HepG2 (cell line): ENCODE results near the gene LDAH. TPM values are rescaled to one million over a fixed set of nuclear protein-coding genes. Genes with fewer than 3 reads are reported as not detected.

Source experiments
- ATF1 ChIP-seq: IDR thresholded peaks from 2 replicates; pipeline ENCODE4 v1.6.1; 2016; ENCODE audit warnings: mild to moderate bottlenecking, control low read depth
- GZF1 ChIP-seq: sonication (generic); formaldehyde crosslinking; IDR thresholded peaks from 2 replicates; pipeline ENCODE4 v1.5.1; 2020; ENCODE audit warnings: mild to moderate bottlenecking, missing genetic modification reagents
- KDM5A ChIP-seq: fragments of 200-600 bp; sonication (generic); IDR thresholded peaks from 2 replicates; pipeline ENCODE4 v1.7.0; 2018; ENCODE audit warnings: antibody characterized with exemption, mild to moderate bottlenecking, low read length, borderline replicate concordance
- MATR3 ChIP-seq: sonication (generic); formaldehyde crosslinking; IDR thresholded peaks from 2 replicates; pipeline ENCODE4 v1.4.0; 2020; ENCODE audit warnings: missing genetic modification reagents
- MTA1 ChIP-seq: sonication (generic); formaldehyde crosslinking; IDR thresholded peaks from 2 replicates; pipeline ENCODE4 v1.4.0; 2020; ENCODE audit warnings: missing genetic modification reagents, mild to moderate bottlenecking, borderline replicate concordance
- NR2F1 ChIP-seq, 2 experiments: fragments of 450-650 bp in 1 of 2; formaldehyde crosslinking in 1 of 2; IDR thresholded peaks; 2 replicates each; pipeline versions ENCODE4 v1.5.0 to v1.6.1; 2016 to 2020; ENCODE audit warnings: mild to moderate bottlenecking in 1 of 2, missing compliant biosample characterization in 1 of 2, missing genetic modification reagents in 1 of 2, moderate library complexity in 1 of 2
- RARA ChIP-seq: IDR thresholded peaks from 2 replicates; pipeline ENCODE4 v1.6.1; 2016; ENCODE audit warnings: missing genetic modification reagents, missing compliant biosample characterization
- RFX3 ChIP-seq: IDR thresholded peaks from 2 replicates; pipeline ENCODE4 v1.6.1; 2016; ENCODE audit warnings: missing biosample characterization, missing genetic modification reagents
- SRSF9 ChIP-seq: fragments of 200-400 bp; formaldehyde crosslinking; IDR thresholded peaks from 2 replicates; pipeline ENCODE4 v1.6.1; 2018; ENCODE audit warnings: borderline replicate concordance, mild to moderate bottlenecking, low read depth, low read length; ENCODE audit not compliant: insufficient read depth, poor library complexity, severe bottlenecking
- TAF1 ChIP-seq: sonication (generic); formaldehyde crosslinking; IDR thresholded peaks from 2 replicates; pipeline ENCODE4 v1.4.0; 2020; ENCODE audit warnings: missing genetic modification reagents
- TCF7 ChIP-seq: sonication (generic); IDR thresholded peaks from 2 replicates; pipeline ENCODE4 v1.6.1; 2016; ENCODE audit warnings: antibody characterized with exemption, low read depth
- TSC22D2 ChIP-seq: sonication (generic); formaldehyde crosslinking; IDR thresholded peaks from 2 replicates; pipeline ENCODE4 v1.5.1; 2020; ENCODE audit warnings: missing genetic modification reagents, mild to moderate bottlenecking, borderline replicate concordance
- YY1 ChIP-seq: IDR thresholded peaks from 2 replicates; pipeline ENCODE4 v1.6.1; 2011; ENCODE audit warnings: low read length, low read depth, moderate library complexity, mild to moderate bottlenecking; ENCODE audit not compliant: insufficient read depth, insufficient replicate concordance
- ZNF20 ChIP-seq: sonication (generic); formaldehyde crosslinking; IDR thresholded peaks from 2 replicates; pipeline ENCODE4 v1.4.0; 2020; ENCODE audit warnings: mild to moderate bottlenecking, moderate library complexity, missing genetic modification reagents
- ZNF24 ChIP-seq: fragments of 450-650 bp; IDR thresholded peaks from 2 replicates; pipeline ENCODE4 v1.6.1; 2017; ENCODE audit warnings: antibody characterized with exemption, mild to moderate bottlenecking
- ZNF589 ChIP-seq: sonication (generic); formaldehyde crosslinking; conservative IDR thresholded peaks from 2 replicates; pipeline ENCODE4 v1.8.0; 2022; ENCODE audit warnings: mild to moderate bottlenecking, moderate library complexity, missing genetic modification reagents
- polyA plus RNA-seq, 8 experiments: library from polyadenylated mRNA; depleted of rRNA in 3 of 8; stranded (reverse) in 7 of 8; unstranded in 1 of 8; fragments of >200 nt; fragmentation: Illumina TruSeq in 4 of 8; extraction: Trizol in 4 of 8; gene quantifications; 2 replicates each; pipeline versions ENCODE4 v1.2.1 to v1.2.3, GENCODE V29; 2011 to 2016; ENCODE audit warnings: low read depth in 4 of 8, missing spikeins in 1 of 8, mixed read lengths in 1 of 8; ENCODE audit not compliant: insufficient read depth in 1 of 8
- total RNA-seq, 5 experiments: library from RNA; depleted of rRNA; stranded (reverse); fragments of >200 nt; fragmentation: Illumina TruSeq; extraction: Trizol; gene quantifications; 2 replicates each; pipeline ENCODE4 v1.2.3, GENCODE V29; 2016; ENCODE audit warnings: low read depth in 1 of 5
- TF ChIP-seq, protein P1 (sequence below): sonication (generic); formaldehyde crosslinking; IDR thresholded peaks from 2 replicates; pipeline ENCODE4 v1.4.0; 2020; ENCODE audit warnings: missing genetic modification reagents
- TF ChIP-seq, protein P2 (sequence below): sonication (generic); formaldehyde crosslinking; IDR thresholded peaks from 2 replicates; pipeline ENCODE4 v1.5.0; 2020; ENCODE audit warnings: mild to moderate bottlenecking, missing genetic modification reagents, borderline replicate concordance
- TF ChIP-seq, protein P3 (sequence below): sonication (generic); formaldehyde crosslinking; IDR thresholded peaks from 2 replicates; pipeline ENCODE4 v1.4.0; 2020; ENCODE audit warnings: missing genetic modification reagents, borderline replicate concordance

Gene LDAH
- total and polyA plus RNA-seq, 2 of the 13 experiments (the other 11 are each of a cell fraction or from before 2014, with no cell fraction given) = 28.8 to 46.2 TPM

DNA sequence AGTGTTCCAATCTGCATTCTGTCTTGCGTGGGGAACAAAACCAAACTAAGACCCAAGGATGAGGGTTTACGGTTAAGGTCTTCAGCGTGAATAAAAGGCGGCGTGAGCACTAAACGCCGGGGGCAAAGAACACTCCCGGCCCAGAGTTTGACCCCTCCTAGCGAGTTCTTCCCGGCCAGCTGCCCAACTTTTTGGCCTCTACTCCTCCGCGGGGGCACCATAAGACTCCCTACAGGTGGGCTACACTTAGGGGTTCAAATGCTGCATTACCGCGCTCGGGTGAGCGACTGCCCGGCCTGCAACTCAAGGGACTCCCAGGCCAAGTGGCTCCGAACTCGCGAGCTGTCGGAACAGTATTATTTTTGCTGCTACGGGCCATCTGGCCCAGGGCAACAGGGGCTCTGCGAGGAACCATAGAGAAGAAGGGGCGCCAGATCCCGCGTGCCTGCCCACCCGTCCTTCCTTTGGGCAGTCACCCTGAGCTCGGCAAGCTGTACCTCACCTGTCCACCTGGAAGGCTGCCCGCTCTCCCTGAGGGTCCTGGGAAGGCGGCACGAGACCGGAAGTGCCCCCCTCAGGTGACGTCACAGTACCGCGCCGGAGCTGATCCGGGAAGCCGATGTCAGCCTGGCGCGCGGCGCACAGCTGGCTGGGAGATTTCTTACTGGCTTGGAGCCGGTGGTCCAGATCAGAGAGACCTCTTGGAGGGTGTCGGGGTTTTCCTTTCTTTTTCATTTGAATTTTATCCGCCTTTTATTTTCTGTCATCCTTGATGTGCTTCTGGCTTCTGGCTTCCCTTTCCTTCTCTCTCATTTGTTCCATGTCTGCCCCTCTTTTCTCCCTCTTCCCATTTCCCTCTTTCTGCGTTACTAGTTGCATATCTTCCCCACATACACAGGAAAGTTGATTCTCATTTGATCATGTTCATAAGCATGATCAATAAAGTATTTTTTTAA, at the start of gene LDAH (continued):
- TF ChIP-seq ZNF589 (CRISPR knock-in tag) (no peak), ATF1 (peak; percentile 100), TAF1 (CRISPR knock-in tag) (peak; percentile 94), RFX3 (CRISPR knock-in tag) (no peak), SRSF9 (no peak), ZNF20 (peak; percentile 90; the same call in 1 of the 2 replicates), NR2F1 (CRISPR knock-in tag; IDR thresholded peaks at IDR 0.05) (no peak), TSC22D2 (CRISPR knock-in tag) (peak; percentile 60; the same call in 1 of the 2 replicates), RARA (CRISPR knock-in tag) (peak; percentile 68; the same call in 1 of the 2 replicates), ZNF24 (peak; percentile 53; the same call in 1 of the 2 replicates), YY1 (no peak), MATR3 (no peak), GZF1 (peak; percentile 91), TCF7 (no peak), KDM5A (peak; percentile 90), MTA1 (CRISPR knock-in tag) (peak; percentile 92; the same call in 1 of the 2 replicates)
- TF ChIP-seq, protein P1, sequence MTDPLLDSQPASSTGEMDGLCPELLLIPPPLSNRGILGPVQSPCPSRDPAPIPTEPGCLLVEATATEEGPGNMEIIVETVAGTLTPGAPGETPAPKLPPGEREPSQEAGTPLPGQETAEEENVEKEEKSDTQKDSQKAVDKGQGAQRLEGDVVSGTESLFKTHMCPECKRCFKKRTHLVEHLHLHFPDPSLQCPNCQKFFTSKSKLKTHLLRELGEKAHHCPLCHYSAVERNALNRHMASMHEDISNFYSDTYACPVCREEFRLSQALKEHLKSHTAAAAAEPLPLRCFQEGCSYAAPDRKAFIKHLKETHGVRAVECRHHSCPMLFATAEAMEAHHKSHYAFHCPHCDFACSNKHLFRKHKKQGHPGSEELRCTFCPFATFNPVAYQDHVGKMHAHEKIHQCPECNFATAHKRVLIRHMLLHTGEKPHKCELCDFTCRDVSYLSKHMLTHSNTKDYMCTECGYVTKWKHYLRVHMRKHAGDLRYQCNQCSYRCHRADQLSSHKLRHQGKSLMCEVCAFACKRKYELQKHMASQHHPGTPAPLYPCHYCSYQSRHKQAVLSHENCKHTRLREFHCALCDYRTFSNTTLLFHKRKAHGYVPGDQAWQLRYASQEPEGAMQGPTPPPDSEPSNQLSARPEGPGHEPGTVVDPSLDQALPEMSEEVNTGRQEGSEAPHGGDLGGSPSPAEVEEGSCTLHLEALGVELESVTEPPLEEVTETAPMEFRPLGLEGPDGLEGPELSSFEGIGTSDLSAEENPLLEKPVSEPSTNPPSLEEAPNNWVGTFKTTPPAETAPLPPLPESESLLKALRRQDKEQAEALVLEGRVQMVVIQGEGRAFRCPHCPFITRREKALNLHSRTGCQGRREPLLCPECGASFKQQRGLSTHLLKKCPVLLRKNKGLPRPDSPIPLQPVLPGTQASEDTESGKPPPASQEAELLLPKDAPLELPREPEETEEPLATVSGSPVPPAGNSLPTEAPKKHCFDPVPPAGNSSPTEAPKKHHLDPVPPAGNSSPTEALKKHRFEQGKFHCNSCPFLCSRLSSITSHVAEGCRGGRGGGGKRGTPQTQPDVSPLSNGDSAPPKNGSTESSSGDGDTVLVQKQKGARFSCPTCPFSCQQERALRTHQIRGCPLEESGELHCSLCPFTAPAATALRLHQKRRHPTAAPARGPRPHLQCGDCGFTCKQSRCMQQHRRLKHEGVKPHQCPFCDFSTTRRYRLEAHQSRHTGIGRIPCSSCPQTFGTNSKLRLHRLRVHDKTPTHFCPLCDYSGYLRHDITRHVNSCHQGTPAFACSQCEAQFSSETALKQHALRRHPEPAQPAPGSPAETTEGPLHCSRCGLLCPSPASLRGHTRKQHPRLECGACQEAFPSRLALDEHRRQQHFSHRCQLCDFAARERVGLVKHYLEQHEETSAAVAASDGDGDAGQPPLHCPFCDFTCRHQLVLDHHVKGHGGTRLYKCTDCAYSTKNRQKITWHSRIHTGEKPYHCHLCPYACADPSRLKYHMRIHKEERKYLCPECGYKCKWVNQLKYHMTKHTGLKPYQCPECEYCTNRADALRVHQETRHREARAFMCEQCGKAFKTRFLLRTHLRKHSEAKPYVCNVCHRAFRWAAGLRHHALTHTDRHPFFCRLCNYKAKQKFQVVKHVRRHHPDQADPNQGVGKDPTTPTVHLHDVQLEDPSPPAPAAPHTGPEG = peak; percentile 91
- TF ChIP-seq, protein P2, sequence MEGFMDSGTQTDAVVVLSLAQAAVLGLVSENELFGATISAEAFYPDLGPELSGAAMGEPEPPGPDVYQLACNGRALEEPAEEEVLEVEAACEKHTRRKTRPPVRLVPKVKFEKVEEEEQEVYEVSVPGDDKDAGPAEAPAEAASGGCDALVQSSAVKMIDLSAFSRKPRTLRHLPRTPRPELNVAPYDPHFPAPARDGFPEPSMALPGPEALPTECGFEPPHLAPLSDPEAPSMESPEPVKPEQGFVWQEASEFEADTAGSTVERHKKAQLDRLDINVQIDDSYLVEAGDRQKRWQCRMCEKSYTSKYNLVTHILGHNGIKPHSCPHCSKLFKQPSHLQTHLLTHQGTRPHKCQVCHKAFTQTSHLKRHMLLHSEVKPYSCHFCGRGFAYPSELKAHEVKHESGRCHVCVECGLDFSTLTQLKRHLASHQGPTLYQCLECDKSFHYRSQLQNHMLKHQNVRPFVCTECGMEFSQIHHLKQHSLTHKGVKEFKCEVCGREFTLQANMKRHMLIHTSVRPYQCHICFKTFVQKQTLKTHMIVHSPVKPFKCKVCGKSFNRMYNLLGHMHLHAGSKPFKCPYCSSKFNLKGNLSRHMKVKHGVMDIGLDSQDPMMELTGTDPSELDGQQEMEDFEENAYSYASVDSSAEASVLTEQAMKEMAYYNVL = no peak; the same call in 1 of the 2 replicates
- TF ChIP-seq, protein P3, sequence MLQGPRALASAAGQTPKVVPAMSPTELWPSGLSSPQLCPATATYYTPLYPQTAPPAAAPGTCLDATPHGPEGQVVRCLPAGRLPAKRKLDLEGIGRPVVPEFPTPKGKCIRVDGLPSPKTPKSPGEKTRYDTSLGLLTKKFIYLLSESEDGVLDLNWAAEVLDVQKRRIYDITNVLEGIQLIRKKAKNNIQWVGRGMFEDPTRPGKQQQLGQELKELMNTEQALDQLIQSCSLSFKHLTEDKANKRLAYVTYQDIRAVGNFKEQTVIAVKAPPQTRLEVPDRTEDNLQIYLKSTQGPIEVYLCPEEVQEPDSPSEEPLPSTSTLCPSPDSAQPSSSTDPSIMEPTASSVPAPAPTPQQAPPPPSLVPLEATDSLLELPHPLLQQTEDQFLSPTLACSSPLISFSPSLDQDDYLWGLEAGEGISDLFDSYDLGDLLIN (CRISPR knock-in tag) = peak; percentile 86; the same call in 1 of the 2 replicates
